Upper lobe of right lung (tissue), 1 donor: Measurements from ENCODE around the gene CCNH. TPM values are rescaled to one million over a fixed set of nuclear protein-coding genes. Genes with fewer than 3 reads are reported as not detected.
A peak's percentile ranks its signal among the peaks of the same experiment; 100 is the strongest.

Experiments
- ATAC-seq: fragments of 200-7000 bp; cut with Tn5 transposase; one replicate; pipeline ENCODE4 v1.9.1; 2020; ENCODE audit warnings: mild to moderate bottlenecking, moderate library complexity
- DNase-seq: peaks from one replicate; pipeline ENCODE4 v3.0.0-alpha.2; 2020
- H3K27ac ChIP-seq: fragments of 200-600 bp; one replicate; pipeline ENCODE4 v1.8.0; 2022
- H3K27me3 ChIP-seq: fragments of 200-600 bp; one replicate; pipeline ENCODE4 v1.8.0; 2022; ENCODE audit warnings: mild to moderate bottlenecking
- H3K36me3 ChIP-seq: fragments of 200-600 bp; one replicate; pipeline ENCODE4 v1.8.0; 2022
- H3K4me1 ChIP-seq: fragments of 200-600 bp; one replicate; pipeline ENCODE4 v1.8.0; 2022
- H3K4me3 ChIP-seq: fragments of 200-600 bp; one replicate; pipeline ENCODE4 v1.8.0; 2022; ENCODE audit warnings: mild to moderate bottlenecking
- H3K9me3 ChIP-seq: fragments of 200-600 bp; one replicate; pipeline ENCODE4 v1.8.0; 2022
- CTCF ChIP-seq: fragments of 200-600 bp; IDR thresholded peaks from one replicate; pipeline ENCODE4 v1.8.0; 2022; ENCODE audit warnings: antibody characterized with exemption
- intact Hi-C: fragments of 100-400 bp; cut with DNase I; formaldehyde crosslinking; loops from one replicate; pipeline ENCODE4 v1.11.0; 2022
- total RNA-seq: library from RNA; stranded (reverse); fragmentation: NEBNext Ultra II Directional; extraction: Animal tissue kit (Norgen Biotek cat#: 25700); gene quantifications from one replicate; pipeline ENCODE4 v1.2.1, GENCODE V29; 2021
- donor health status: DM: no; HTN: yes; CAD: no; lungs with severe emphysema.

CCNH gene
- total RNA-seq, 1 donor from 2014 or later: 50.4 TPM

GRCh38 chr5:87411973-87412629 lies 629 bp downstream of the CCNH start:
- peaks cover 15% of the 10 kb centered on the region for H3K4me1 ChIP-seq

GRCh38 chr5:87411586-87411972 lies 1.2 kb downstream of the CCNH start:
- peak overlapping the region; percentile 98 for H3K27ac ChIP-seq
- DNase-seq (no peak), ATAC-seq (no peak)
- H3K4me3 ChIP-seq: peak overlapping the region; percentile 76
- H3K27me3 ChIP-seq: no peaks in the 10 kb centered on the region
- peaks cover 37% of the 10 kb centered on the region for H3K36me3 ChIP-seq
- H3K4me1 ChIP-seq: peaks cover 15% of the 10 kb centered on the region
- intact Hi-C loops: no loop called here
- H3K9me3 ChIP-seq: no peaks in the 10 kb centered on the region
- no peak for TF ChIP-seq CTCF

More at GRCh38 chr5:87411973-87412629, 629 bp downstream of the CCNH start:
- peak overlapping the region; percentile 76 for H3K4me3 ChIP-seq
- H3K27me3 ChIP-seq: no peaks in the 10 kb centered on the region
- DNase-seq (no peak), ATAC-seq (peak; percentile 46)
- H3K36me3 ChIP-seq: peaks cover 32% of the 10 kb centered on the region
- intact Hi-C loops: no loop called here
- H3K9me3 ChIP-seq: no peaks in the 10 kb centered on the region
- TF ChIP-seq CTCF: no peak
- peak overlapping the region; percentile 98 for H3K27ac ChIP-seq

- no peaks in the 10 kb centered on the region for H3K27me3 ChIP-seq
- DNase-seq (no peak), ATAC-seq (no peak)
- H3K36me3 ChIP-seq: peaks cover 44% of the 10 kb centered on the region
- intact Hi-C loops: no loop called here
- TF ChIP-seq CTCF: no peak
- peak overlapping the region; percentile 76 for H3K4me3 ChIP-seq
- H3K9me3 ChIP-seq: no peaks in the 10 kb centered on the region
- H3K4me1 ChIP-seq: peaks cover 15% of the 10 kb centered on the region
- no peak overlapping the region for H3K27ac ChIP-seq
Observed at GRCh38 chr5:87410931-87411330, 1.8 kb downstream of the CCNH start.

GRCh38 chr5:87408204-87408603 lies 4.5 kb downstream of the CCNH start:
- intact Hi-C loops: no loop called here
- Histone ChIP-seq H3K27me3 (no peaks in the 10 kb centered on the region), H3K9me3 (no peaks in the 10 kb centered on the region), H3K36me3 (peaks cover 71% of the 10 kb centered on the region), H3K4me3 (no peak overlapping the region), H3K27ac (no peak overlapping the region), H3K4me1 (peaks cover 12% of the 10 kb centered on the region)
- DNase-seq: no peak
- ATAC-seq: no peak
- no peak for TF ChIP-seq CTCF

GRCh38 chr5:87405472-87406155 lies 7.1 kb downstream of the CCNH start:
- ATAC-seq: no peak
- H3K4me1 ChIP-seq: no peaks in the 10 kb centered on the region
- intact Hi-C loops: no loop called here
- no peaks in the 10 kb centered on the region for H3K9me3 ChIP-seq
- no peak for DNase-seq
- no peak overlapping the region for H3K4me3 ChIP-seq
- H3K27me3 ChIP-seq: no peaks in the 10 kb centered on the region
- no peak overlapping the region for H3K27ac ChIP-seq
- TF ChIP-seq CTCF: no peak
- peaks cover 89% of the 10 kb centered on the region for H3K36me3 ChIP-seq
